ENCODE measurements around the gene HIPK2.

HIPK2 gene

GRCh38 chr7:139515266-139515665 is 262.5 kb downstream of the HIPK2 start:
- DNase-seq (ENCODE audit: low read depth in 2 of 2, low spot score in 1 of 2): no peak
